Breast epithelium (tissue), 4 donors: ENCODE results near the gene TMEM164. TPM values are rescaled to one million over a fixed set of nuclear protein-coding genes. Genes with fewer than 3 reads are reported as not detected.
A peak's percentile ranks its signal among the peaks of the same experiment; 100 is the strongest.

Experiments used
- DNase-seq, 2 donors: peaks; one replicate each; pipeline ENCODE4 v3.0.0-alpha.2; 2019; ENCODE audit warnings: low spot score in 2 of 2
- H3K27ac ChIP-seq, 2 donors: fragments of 200-600 bp; sonication (generic) in 1 of 2; one replicate each; pipeline ENCODE4 v1.5.1; 2016 to 2019; ENCODE audit warnings: mild to moderate bottlenecking in 1 of 2
- H3K27me3 ChIP-seq, 2 donors: fragments of 200-600 bp; sonication (generic) in 1 of 2; one replicate each; pipeline versions ENCODE4 v1.5.1 to v1.6.0; 2017 to 2019; ENCODE audit warnings: control low read depth in 1 of 2, mild to moderate bottlenecking in 1 of 2
- H3K36me3 ChIP-seq: fragments of 200-600 bp; one replicate; pipeline ENCODE4 v1.5.1; 2019
- H3K4me1 ChIP-seq, 2 donors: fragments of 200-600 bp; sonication (generic); one replicate each; pipeline ENCODE4 v1.5.1; 2016 to 2019; ENCODE audit warnings: control low read depth in 1 of 2
- H3K4me3 ChIP-seq, 3 donors: fragments of 200-600 bp; sonication (generic); 1 replicate in 2 of 3; 2 replicates in 1 of 3; pipeline ENCODE4 v1.5.1; 2016 to 2019; ENCODE audit warnings: mild to moderate bottlenecking in 3 of 3, moderate library complexity in 2 of 3
- H3K9me3 ChIP-seq, 2 donors: fragments of 200-600 bp; sonication (generic) in 1 of 2; one replicate each; pipeline ENCODE4 v1.5.1; 2016 to 2019; ENCODE audit warnings: control low read depth in 1 of 2
- POLR2A ChIP-seq: fragments of 450-650 bp; IDR thresholded peaks from one replicate; pipeline ENCODE4 v1.6.1; 2016; ENCODE audit warnings: antibody characterized with exemption, mild to moderate bottlenecking, moderate library complexity
- POLR2AphosphoS5 ChIP-seq, 3 donors: sonication (generic); formaldehyde crosslinking; IDR thresholded peaks; one replicate each; pipeline ENCODE4 v1.6.1; 2017; ENCODE audit warnings: antibody characterized with exemption in 3 of 3
- intact Hi-C: fragments of 100-400 bp; cut with DNase I; formaldehyde crosslinking; loops from one replicate; pipeline ENCODE4 v1.15.1; 2023; ENCODE audit warnings: low total_unique reads
- total RNA-seq, 3 donors: library from RNA; depleted of rRNA; stranded (reverse); fragments of >200 nt; gene quantifications; one replicate each; pipeline ENCODE4 v1.1.0, GENCODE V29; 2016
- TF ChIP-seq, protein P1 (sequence below), 3 donors: fragments of 450-650 bp; IDR thresholded peaks; one replicate each; pipeline ENCODE4 v1.5.1; 2016 to 2017; ENCODE audit warnings: antibody characterized with exemption in 3 of 3, mild to moderate bottlenecking in 3 of 3, moderate library complexity in 3 of 3

The TMEM164 gene
- total RNA-seq, 3 donors from 2014 or later, result 35.7 to 58.7 (median 56.5) TPM

GRCh38 chrX:110142096-110142495, 139.2 kb downstream of the TMEM164 start:
- peak in 1 of 2 donors; percentile 21 for DNase-seq
- intact Hi-C loops, result no loop called here
- H3K4me1 ChIP-seq, result no peaks in the 10 kb centered on the region
- H3K9me3 ChIP-seq, result no peaks in the 10 kb centered on the region
- TF ChIP-seq, protein P1, sequence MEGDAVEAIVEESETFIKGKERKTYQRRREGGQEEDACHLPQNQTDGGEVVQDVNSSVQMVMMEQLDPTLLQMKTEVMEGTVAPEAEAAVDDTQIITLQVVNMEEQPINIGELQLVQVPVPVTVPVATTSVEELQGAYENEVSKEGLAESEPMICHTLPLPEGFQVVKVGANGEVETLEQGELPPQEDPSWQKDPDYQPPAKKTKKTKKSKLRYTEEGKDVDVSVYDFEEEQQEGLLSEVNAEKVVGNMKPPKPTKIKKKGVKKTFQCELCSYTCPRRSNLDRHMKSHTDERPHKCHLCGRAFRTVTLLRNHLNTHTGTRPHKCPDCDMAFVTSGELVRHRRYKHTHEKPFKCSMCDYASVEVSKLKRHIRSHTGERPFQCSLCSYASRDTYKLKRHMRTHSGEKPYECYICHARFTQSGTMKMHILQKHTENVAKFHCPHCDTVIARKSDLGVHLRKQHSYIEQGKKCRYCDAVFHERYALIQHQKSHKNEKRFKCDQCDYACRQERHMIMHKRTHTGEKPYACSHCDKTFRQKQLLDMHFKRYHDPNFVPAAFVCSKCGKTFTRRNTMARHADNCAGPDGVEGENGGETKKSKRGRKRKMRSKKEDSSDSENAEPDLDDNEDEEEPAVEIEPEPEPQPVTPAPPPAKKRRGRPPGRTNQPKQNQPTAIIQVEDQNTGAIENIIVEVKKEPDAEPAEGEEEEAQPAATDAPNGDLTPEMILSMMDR (IDR thresholded peaks at IDR 0.05), result no peak
- TF ChIP-seq POLR2AphosphoS5 (IDR thresholded peaks at IDR 0.05) (no peak), POLR2A (no peak)
- H3K36me3 ChIP-seq, result no peaks in the 10 kb centered on the region
- no peak overlapping the region for H3K27ac ChIP-seq
- H3K27me3 ChIP-seq, result peaks cover 0 to 32% of the 10 kb centered on the region in 2 donors
- no peak overlapping the region for H3K4me3 ChIP-seq

GRCh38 chrX:110143454-110144210, 140.7 kb downstream of the TMEM164 start:
- no peaks in the 10 kb centered on the region for H3K36me3 ChIP-seq
- H3K27me3 ChIP-seq, result peaks cover 0 to 18% of the 10 kb centered on the region in 2 donors
- H3K9me3 ChIP-seq, result no peaks in the 10 kb centered on the region
- H3K27ac ChIP-seq, result peak overlapping the region; percentile 14 to 31
- H3K4me1 ChIP-seq, result no peaks in the 10 kb centered on the region
- peak in 1 of 2 donors; percentile 44 for DNase-seq
- H3K4me3 ChIP-seq, result no peak overlapping the region
- intact Hi-C loops, result no loop called here
- no peak for TF ChIP-seq POLR2AphosphoS5 (IDR thresholded peaks at IDR 0.05)

- DNase-seq, result no peak
- no peak for TF ChIP-seq POLR2AphosphoS5 (IDR thresholded peaks at IDR 0.05)
- no peak for TF ChIP-seq POLR2A
- TF ChIP-seq, protein P1 (IDR thresholded peaks at IDR 0.05), result no peak
- Histone ChIP-seq H3K36me3 (no peaks in the 10 kb centered on the region), H3K27ac (no peak overlapping the region), H3K4me1 (no peaks in the 10 kb centered on the region), H3K4me3 (no peak overlapping the region), H3K9me3 (no peaks in the 10 kb centered on the region), H3K27me3 (peaks cover 0 to 12% of the 10 kb centered on the region in 2 donors)
- intact Hi-C loops, result no loop called here
These were observed 142.4 kb downstream of the TMEM164 start for GRCh38 chrX:110145311-110145710.

DNA sequence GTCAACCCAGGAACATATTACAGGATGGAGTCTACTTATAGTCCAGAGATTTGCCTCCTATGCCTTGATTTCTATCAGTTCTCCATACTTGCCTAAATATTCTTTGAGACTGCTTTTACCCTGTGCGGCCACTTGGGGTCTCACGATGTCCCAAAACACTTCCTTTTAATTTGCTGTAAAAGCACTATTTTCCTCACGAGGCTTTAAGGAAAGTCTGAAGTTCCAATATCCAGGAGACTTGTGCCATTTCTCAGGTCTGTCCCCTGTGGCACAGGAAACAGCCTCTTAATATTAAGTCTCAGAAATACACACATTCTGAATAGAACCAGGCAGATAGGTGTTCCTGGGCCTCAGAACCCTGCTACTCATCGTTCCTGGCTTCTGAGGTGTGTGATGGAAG, 142.9 kb downstream of the TMEM164 start:
- no peak for TF ChIP-seq POLR2A
- TF ChIP-seq, protein P1 (IDR thresholded peaks at IDR 0.05), result peak in 2 of 3 donors; percentile 21 to 40
- no peak for TF ChIP-seq POLR2AphosphoS5 (IDR thresholded peaks at IDR 0.05)
- no peak for DNase-seq
- Histone ChIP-seq H3K4me1 (no peaks in the 10 kb centered on the region), H3K27ac (no peak overlapping the region), H3K36me3 (no peaks in the 10 kb centered on the region), H3K27me3 (peaks cover 0 to 11% of the 10 kb centered on the region in 2 donors), H3K9me3 (no peaks in the 10 kb centered on the region), H3K4me3 (no peak overlapping the region)
- intact Hi-C loops, result no loop called here

- Histone ChIP-seq H3K4me3 (no peak overlapping the region), H3K27ac (no peak overlapping the region), H3K27me3 (peaks cover 0 to 11% of the 10 kb centered on the region in 2 donors), H3K36me3 (no peaks in the 10 kb centered on the region), H3K4me1 (no peaks in the 10 kb centered on the region), H3K9me3 (no peaks in the 10 kb centered on the region)
- no peak for TF ChIP-seq POLR2A
- TF ChIP-seq, protein P1 (IDR thresholded peaks at IDR 0.05), result peak in 2 of 3 donors; percentile 38 to 69
- DNase-seq, result no peak
- intact Hi-C loops, result no loop called here
These were observed 143.6 kb downstream of the TMEM164 start for GRCh38 chrX:110146521-110146920.
